ENCODE data around the gene TMSB10. TPM values are rescaled to one million over a fixed set of nuclear protein-coding genes. Genes with fewer than 3 reads are reported as not detected.
A peak's percentile ranks its signal among the peaks of the same experiment; 100 is the strongest.
"Not testable (repeated sequence)": the region's sequence is repeated elsewhere in the genome, so short reads cannot be mapped to it uniquely, and the experiment has no call there.

TMSB10 gene
- total and polyA plus RNA-seq, 10 donors = 1,416 to 3,827 (median 2,602) TPM

DNA sequence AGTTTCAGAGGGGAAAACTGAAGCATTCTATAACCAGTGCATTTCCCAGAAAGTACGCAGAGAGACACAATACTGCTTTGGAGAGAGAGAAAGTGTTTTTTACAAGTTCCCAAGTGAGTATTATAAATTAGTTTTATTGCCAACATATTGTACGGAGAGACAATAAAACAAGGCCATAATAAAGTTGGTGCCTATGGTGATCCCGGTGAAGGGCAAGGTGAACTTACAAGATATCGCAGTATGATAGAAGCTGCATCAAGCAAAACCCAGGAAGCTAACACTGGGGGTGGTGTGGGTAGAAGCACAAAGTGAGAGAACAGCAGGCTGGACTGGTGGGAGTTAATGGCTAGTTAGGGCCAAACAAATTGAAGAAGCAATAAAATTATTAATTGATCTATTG, 7.5 kb downstream of the TMSB10 start:
- 92 to 99% (median 96%) methylated on average over 4 of the region's 4 CpGs for WGBS, 5 donors
- peaks cover 6 to 18% (median 11%) of the 10 kb centered on the region in 6 donors for H3K4me1 ChIP-seq
- H3K36me3 ChIP-seq = no peaks in the 10 kb centered on the region
- DNase-seq = no peak
- TF ChIP-seq, protein P1, sequence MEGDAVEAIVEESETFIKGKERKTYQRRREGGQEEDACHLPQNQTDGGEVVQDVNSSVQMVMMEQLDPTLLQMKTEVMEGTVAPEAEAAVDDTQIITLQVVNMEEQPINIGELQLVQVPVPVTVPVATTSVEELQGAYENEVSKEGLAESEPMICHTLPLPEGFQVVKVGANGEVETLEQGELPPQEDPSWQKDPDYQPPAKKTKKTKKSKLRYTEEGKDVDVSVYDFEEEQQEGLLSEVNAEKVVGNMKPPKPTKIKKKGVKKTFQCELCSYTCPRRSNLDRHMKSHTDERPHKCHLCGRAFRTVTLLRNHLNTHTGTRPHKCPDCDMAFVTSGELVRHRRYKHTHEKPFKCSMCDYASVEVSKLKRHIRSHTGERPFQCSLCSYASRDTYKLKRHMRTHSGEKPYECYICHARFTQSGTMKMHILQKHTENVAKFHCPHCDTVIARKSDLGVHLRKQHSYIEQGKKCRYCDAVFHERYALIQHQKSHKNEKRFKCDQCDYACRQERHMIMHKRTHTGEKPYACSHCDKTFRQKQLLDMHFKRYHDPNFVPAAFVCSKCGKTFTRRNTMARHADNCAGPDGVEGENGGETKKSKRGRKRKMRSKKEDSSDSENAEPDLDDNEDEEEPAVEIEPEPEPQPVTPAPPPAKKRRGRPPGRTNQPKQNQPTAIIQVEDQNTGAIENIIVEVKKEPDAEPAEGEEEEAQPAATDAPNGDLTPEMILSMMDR (IDR thresholded peaks at IDR 0.05 in 8 of 11, conservative IDR thresholded peaks at IDR 0.05 in 3 of 11) = no peak
- TF ChIP-seq POLR2AphosphoS5 (IDR thresholded peaks at IDR 0.05) = no peak
- no peak for TF ChIP-seq POLR2A (IDR thresholded peaks at IDR 0.05)
- intact Hi-C loops (cut with DNase I; ENCODE audit: low total_unique reads) = no loop called here
- H3K4me3 ChIP-seq = no peak overlapping the region
- H3K27me3 ChIP-seq (replicated peaks in 1 of 7) = no peaks in the 10 kb centered on the region
- no peaks in the 10 kb centered on the region for H3K9me3 ChIP-seq
- H3K27ac ChIP-seq = no peak overlapping the region

DNA sequence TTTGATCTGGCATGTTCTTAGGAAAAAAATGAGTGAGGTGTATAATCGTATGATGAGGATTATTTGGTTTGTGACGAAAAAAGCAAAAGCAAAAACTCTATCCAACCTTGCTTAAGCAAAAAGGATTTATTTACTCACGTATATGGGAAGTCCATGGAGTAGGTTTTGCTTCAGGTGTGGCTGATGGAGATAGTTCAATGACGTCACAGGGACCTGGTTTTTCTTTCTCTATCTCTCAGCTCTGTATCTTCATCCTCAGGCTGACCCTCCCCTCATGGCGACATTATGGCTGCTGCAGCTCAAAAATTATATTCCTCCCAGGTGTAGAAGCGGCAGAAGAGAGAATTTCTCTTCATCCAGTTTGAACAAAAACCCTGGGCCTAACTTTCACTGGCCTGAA, 8.9 kb downstream of the TMSB10 start:
- Histone ChIP-seq H3K4me3 (no peak overlapping the region), H3K36me3 (no peaks in the 10 kb centered on the region), H3K4me1 (peaks cover 0 to 18% (median 7%) of the 10 kb centered on the region in 6 donors), H3K9me3 (no peaks in the 10 kb centered on the region), H3K27ac (no peak overlapping the region), H3K27me3 (replicated peaks in 1 of 7) (no peaks in the 10 kb centered on the region)
- no peak for DNase-seq
- intact Hi-C loops (cut with DNase I; ENCODE audit: low total_unique reads) = no loop called here
- WGBS, 5 donors = 87 to 94% (median 93%) methylated on average over 6 of the region's 6 CpGs
- TF ChIP-seq POLR2A (IDR thresholded peaks at IDR 0.05) = no peak
- TF ChIP-seq, protein P1 (IDR thresholded peaks at IDR 0.05 in 8 of 11, conservative IDR thresholded peaks at IDR 0.05 in 3 of 11) = no peak
- no peak for TF ChIP-seq POLR2AphosphoS5 (IDR thresholded peaks at IDR 0.05)

DNA sequence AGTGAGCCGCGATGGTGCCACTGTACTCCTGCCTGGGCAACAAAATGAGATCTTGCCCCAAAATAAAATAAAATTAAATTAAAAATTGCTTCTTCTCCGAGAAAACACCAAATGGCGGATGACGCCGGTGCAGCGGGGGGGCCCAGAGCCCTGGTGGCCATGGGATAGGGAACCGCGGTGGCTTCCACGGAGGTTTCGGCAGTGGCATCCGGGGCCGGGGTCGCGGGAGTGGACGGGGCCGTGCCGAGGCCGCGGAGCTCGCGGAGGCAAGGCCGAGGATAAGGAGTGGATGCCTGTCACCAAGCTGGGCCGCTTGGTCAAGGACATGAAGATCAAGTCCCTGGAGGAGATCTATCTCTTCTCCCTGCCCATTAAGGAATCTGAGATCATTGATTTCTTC, 10.2 kb downstream of the TMSB10 start:
- DNase-seq; H3K36me3 ChIP-seq; H3K27ac ChIP-seq; H3K9me3 ChIP-seq; H3K27me3 ChIP-seq (replicated peaks in 1 of 7); intact Hi-C loops (cut with DNase I; ENCODE audit: low total_unique reads); H3K4me3 ChIP-seq: not testable (repeated sequence)
- peaks cover 0 to 28% (median 19%) of the 10 kb centered on the region in 6 donors for H3K4me1 ChIP-seq
- WGBS, 5 donors = 95 to 100% (median 96%) methylated on average over 23 to 24 of the region's 24 CpGs

DNA sequence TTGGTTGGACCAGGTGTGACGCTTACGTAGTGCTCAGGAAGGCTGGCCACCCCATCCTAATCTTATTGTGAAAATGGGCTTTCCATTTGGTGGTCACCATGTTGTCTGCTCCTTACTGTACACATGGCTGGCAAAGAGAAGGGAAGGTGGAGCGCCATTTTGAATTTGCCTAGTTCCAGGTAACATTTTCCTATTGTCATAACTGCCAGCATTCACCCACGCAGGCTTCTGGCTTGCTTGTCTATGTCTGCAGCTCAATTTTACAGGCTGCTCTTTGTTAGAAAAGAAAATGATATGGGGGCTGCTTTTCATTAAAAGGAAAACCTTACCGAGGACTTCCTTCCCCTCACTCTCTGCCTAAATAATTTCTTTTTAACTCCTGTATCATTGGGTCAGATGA, 12.4 kb downstream of the TMSB10 start:
- H3K9me3 ChIP-seq; H3K27me3 ChIP-seq (replicated peaks in 1 of 7); DNase-seq; H3K36me3 ChIP-seq; intact Hi-C loops (cut with DNase I; ENCODE audit: low total_unique reads); H3K4me3 ChIP-seq: not testable (repeated sequence)
- Histone ChIP-seq H3K4me1 (peaks cover 0 to 28% (median 19%) of the 10 kb centered on the region in 6 donors), H3K27ac (peak overlapping the region in 1 of 8 donors; percentile 77)
- WGBS, 5 donors = 78 to 85% (median 79%) methylated on average over 5 of the region's 5 CpGs

DNA sequence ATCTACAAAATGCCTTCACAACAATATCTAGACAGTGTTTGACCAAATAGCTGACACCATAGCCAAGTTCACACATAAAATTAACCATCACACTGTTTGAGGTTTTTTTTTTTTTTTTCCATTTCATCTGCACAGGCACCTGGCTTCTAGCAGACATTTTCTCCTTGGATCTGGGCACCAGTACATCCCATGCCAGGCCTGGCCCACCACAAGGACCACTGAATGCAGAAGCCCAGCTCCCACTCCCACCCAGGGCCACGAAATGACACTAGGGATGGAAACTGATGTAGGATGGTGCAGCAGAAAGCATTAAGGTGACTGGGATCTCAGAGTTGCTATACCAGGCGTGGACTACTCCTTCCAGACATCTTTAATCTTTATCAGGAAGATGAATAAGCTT, 13.0 kb downstream of the TMSB10 start:
- peak overlapping the region in 4 of 8 donors; percentile 16 to 85 (median 78) for H3K27ac ChIP-seq
- intact Hi-C loops (cut with DNase I; ENCODE audit: low total_unique reads) = no loop called here
- DNase-seq = no peak
- no peaks in the 10 kb centered on the region for H3K27me3 ChIP-seq (replicated peaks in 1 of 7)
- H3K4me1 ChIP-seq = peaks cover 0 to 29% (median 19%) of the 10 kb centered on the region in 6 donors
- H3K9me3 ChIP-seq = no peaks in the 10 kb centered on the region
- WGBS, 5 donors = 86 to 97% (median 90%) methylated on average over 2 of the region's 2 CpGs
- H3K4me3 ChIP-seq = no peak overlapping the region
- TF ChIP-seq POLR2A (IDR thresholded peaks at IDR 0.05) (no peak), POLR2AphosphoS5 (IDR thresholded peaks at IDR 0.05) (no peak)
- TF ChIP-seq, protein P1 (IDR thresholded peaks at IDR 0.05 in 8 of 11, conservative IDR thresholded peaks at IDR 0.05 in 3 of 11) = no peak
- no peaks in the 10 kb centered on the region for H3K36me3 ChIP-seq
